ENCODE results near the gene SNX13.

GRCh38 chr7:17962652-17963051, 22.4 kb upstream of the SNX13 start:
- no peak for TF ChIP-seq CTCF (conservative IDR thresholded peaks at IDR 0.05 in 1 of 2, IDR thresholded peaks at IDR 0.05 in 1 of 2; ENCODE audit: extremely low read depth in 1 of 2, insufficient read depth in 1 of 2, low read depth in 1 of 2, low read length in 2 of 2)
- no peak for TF ChIP-seq EZH2 (IDR thresholded peaks at IDR 0.05; ENCODE audit: borderline replicate concordance, low read length)

All from mammary epithelial cell (primary cell).